Dendritic cell treated with granulocyte-macrophage colony-stimulating factor and Interleukin-4, amounts not matched to agents 40 ng/mL and 50 ng/mL, for 4 days (primary cell): ENCODE measurements around the gene NKX3-2.
"Not testable (repeated sequence)": the region's sequence is repeated elsewhere in the genome, so short reads cannot be mapped to it uniquely, and the experiment has no call there.

Experiments
- H3K27ac Mint-ChIP-seq: one replicate; pipeline ENCODE4 v1.8.0; 2022; ENCODE audit warnings: mild to moderate bottlenecking, mixed read lengths
- H3K27me3 Mint-ChIP-seq: one replicate; pipeline ENCODE4 v1.8.0; 2022; ENCODE audit warnings: mild to moderate bottlenecking, mixed read lengths
- H3K36me3 Mint-ChIP-seq: one replicate; pipeline ENCODE4 v1.8.0; 2022; ENCODE audit warnings: low read depth, mixed read lengths
- H3K4me1 Mint-ChIP-seq: one replicate; pipeline ENCODE4 v1.8.0; 2022; ENCODE audit warnings: low read depth, mixed read lengths
- H3K4me3 Mint-ChIP-seq: one replicate; pipeline ENCODE4 v1.8.0; 2022; ENCODE audit warnings: mild to moderate bottlenecking, moderate library complexity, mixed read lengths
- H3K9me3 Mint-ChIP-seq: one replicate; pipeline ENCODE4 v1.8.0; 2022; ENCODE audit warnings: mixed read lengths
- intact Hi-C: fragments of 100-400 bp; cut with micrococcal nuclease; formaldehyde crosslinking; loops from one replicate; pipeline ENCODE4 v1.15.0; 2022

Gene NKX3-2

DNA sequence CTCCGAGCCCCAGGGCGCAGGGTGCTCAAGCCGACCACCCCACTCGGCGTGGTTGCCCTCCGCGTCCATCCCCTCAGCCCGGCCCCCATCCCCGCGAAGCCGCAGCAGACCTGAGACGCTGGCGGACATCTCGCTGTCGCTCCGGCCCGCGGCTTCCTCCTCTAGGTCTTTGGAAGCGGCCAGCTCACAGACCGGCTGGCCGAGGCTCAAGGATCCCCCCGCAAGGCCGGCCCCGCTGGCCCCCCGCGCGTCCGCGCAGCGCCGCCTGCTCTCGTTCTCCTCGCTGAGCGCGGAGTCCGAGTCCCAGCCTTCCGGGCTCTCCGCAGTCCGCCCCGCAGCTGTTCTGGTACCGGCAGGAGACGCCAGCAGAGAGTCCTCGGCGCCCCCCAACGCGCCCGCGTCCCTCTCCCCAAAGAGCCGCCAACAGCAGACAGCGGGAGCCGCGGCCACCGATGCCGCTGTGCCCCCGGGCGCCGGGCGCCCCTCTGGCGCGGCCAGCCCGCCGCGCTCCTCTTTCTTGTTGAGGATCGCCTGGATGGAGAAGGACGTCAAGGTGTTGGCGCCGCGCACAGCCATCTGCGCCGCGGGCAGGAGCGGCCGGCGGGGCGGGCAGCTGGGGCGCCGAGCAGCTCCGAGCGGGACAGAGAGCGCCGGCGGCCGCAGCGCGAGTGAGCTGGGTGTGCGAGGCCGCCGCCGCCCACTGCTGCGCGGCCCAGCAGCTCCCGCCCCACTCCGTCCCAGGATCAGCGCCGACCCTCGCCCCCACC is at the start of gene NKX3-2:
TSS of gene NKX3-2 (minus strand) at position 670 of the 767 bp plus-strand sequence. CDS start at position 576, 94 bp downstream.
- peak within 1 kb of the TSS; percentile 96 for H3K4me3 Mint-ChIP-seq
- H3K36me3 Mint-ChIP-seq = peaks cover 7% of the 10 kb centered on the region
- peaks cover 73% of the 10 kb centered on the region for H3K4me1 Mint-ChIP-seq
- H3K27me3 Mint-ChIP-seq = peaks cover 92% of the 10 kb centered on the region
- intact Hi-C loops = loop anchor here (2.0 kb wide), 1 partner anchor 59 kb away; the partner anchor contains the start of gene RAB28
- peak within 1 kb of the TSS; percentile 75 for H3K27ac Mint-ChIP-seq
- no peaks in the 10 kb centered on the region for H3K9me3 Mint-ChIP-seq

- intact Hi-C loops = no loop called here
- Mint-ChIP-seq H3K4me1 (no peaks in the 10 kb centered on the region), H3K36me3 (peaks cover 90% of the 10 kb centered on the region)
Observed at GRCh38 chr4:13592220-13592619, 47.9 kb upstream of the NKX3-2 start.

GRCh38 chr4:13590766-13591165 is 46.5 kb upstream of the NKX3-2 start:
- Mint-ChIP-seq H3K4me3 (no peak overlapping the region), H3K36me3 (peaks cover 88% of the 10 kb centered on the region), H3K27ac (no peak overlapping the region), H3K9me3 (no peaks in the 10 kb centered on the region), H3K4me1 (no peaks in the 10 kb centered on the region), H3K27me3 (no peaks in the 10 kb centered on the region)
- intact Hi-C loops = no loop called here

More at GRCh38 chr4:13592220-13592619, 47.9 kb upstream of the NKX3-2 start:
- Mint-ChIP-seq H3K27me3 (no peaks in the 10 kb centered on the region), H3K27ac (no peak overlapping the region), H3K9me3 (no peaks in the 10 kb centered on the region), H3K4me3 (no peak overlapping the region)

GRCh38 chr4:13588954-13589353 is 44.6 kb upstream of the NKX3-2 start:
- H3K27me3 Mint-ChIP-seq = no peaks in the 10 kb centered on the region
- intact Hi-C loops = no loop called here
- H3K9me3 Mint-ChIP-seq = no peaks in the 10 kb centered on the region
- no peak overlapping the region for H3K27ac Mint-ChIP-seq
- H3K4me1 Mint-ChIP-seq = no peaks in the 10 kb centered on the region
- H3K4me3 Mint-ChIP-seq = no peak overlapping the region
- H3K36me3 Mint-ChIP-seq = peaks cover 88% of the 10 kb centered on the region

DNA sequence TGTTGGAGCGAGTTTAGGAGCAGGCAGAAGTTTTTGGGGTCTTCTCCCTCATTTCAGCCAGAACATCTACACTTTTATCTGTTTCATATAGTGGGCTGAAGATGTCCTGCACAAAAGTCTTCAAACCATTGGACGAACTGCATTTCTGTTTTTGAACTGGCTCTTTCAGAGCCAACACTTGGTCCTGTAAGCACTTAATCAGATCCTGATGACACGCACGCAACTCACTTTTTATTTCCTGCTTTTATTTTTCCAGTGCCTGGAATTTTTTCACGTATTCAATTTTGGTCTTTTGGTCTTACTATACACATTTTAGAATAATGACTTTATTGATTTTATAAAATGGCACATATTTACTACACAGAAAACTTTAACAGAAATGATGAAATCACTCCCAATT is 40.2 kb upstream of the NKX3-2 start:
- Mint-ChIP-seq H3K36me3 (peaks cover 93% of the 10 kb centered on the region), H3K4me1 (no peaks in the 10 kb centered on the region), H3K4me3 (no peak overlapping the region), H3K27me3 (no peaks in the 10 kb centered on the region), H3K9me3 (no peaks in the 10 kb centered on the region), H3K27ac (no peak overlapping the region)
- intact Hi-C loops = no loop called here

- intact Hi-C loops = no loop called here
- Mint-ChIP-seq H3K27me3 (no peaks in the 10 kb centered on the region), H3K27ac (no peak overlapping the region), H3K4me1 (no peaks in the 10 kb centered on the region), H3K36me3 (peaks cover 93% of the 10 kb centered on the region), H3K4me3 (no peak overlapping the region), H3K9me3 (no peaks in the 10 kb centered on the region)
Observed at GRCh38 chr4:13580036-13580435, 35.7 kb upstream of the NKX3-2 start.

DNA sequence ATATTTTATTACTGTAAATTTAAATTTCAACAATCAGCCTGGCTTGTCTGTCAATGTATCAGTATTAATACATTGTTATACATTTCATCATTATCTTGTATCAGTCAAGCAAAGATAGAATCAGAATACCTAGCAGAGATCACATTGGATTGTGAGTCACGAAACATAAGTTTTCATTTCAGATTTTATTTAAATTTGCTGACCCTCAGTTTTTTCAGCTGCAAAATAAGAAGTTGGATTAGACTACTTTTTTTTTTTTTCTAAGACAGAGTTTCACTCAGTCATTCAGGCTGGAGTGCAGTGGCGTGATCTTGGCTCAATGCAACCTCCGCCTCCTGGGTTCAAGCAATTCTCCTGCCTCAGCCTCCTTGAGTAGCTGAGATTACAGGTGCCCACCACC is 33.4 kb upstream of the NKX3-2 start:
- intact Hi-C loops = no loop called here
- H3K4me3 Mint-ChIP-seq = no peak overlapping the region
- no peak overlapping the region for H3K27ac Mint-ChIP-seq
- H3K27me3 Mint-ChIP-seq = no peaks in the 10 kb centered on the region
- no peaks in the 10 kb centered on the region for H3K4me1 Mint-ChIP-seq
- no peaks in the 10 kb centered on the region for H3K9me3 Mint-ChIP-seq
- H3K36me3 Mint-ChIP-seq = peaks cover 92% of the 10 kb centered on the region

GRCh38 chr4:13570916-13571315 is 26.6 kb upstream of the NKX3-2 start:
- no peaks in the 10 kb centered on the region for H3K27me3 Mint-ChIP-seq
- intact Hi-C loops = no loop called here
- peaks cover 95% of the 10 kb centered on the region for H3K36me3 Mint-ChIP-seq
- H3K27ac Mint-ChIP-seq = no peak overlapping the region
- H3K9me3 Mint-ChIP-seq = no peaks in the 10 kb centered on the region
- H3K4me1 Mint-ChIP-seq = no peaks in the 10 kb centered on the region
- H3K4me3 Mint-ChIP-seq = no peak overlapping the region

- Mint-ChIP-seq H3K4me1 (no peaks in the 10 kb centered on the region), H3K27ac (no peak overlapping the region), H3K27me3 (no peaks in the 10 kb centered on the region), H3K9me3 (no peaks in the 10 kb centered on the region), H3K36me3 (peaks cover 58% of the 10 kb centered on the region), H3K4me3 (no peak overlapping the region)
- intact Hi-C loops = no loop called here
Observed at GRCh38 chr4:13567125-13567524, 22.8 kb upstream of the NKX3-2 start.

- H3K27ac Mint-ChIP-seq = no peak overlapping the region
- no peaks in the 10 kb centered on the region for H3K9me3 Mint-ChIP-seq
- peaks cover 19% of the 10 kb centered on the region for H3K36me3 Mint-ChIP-seq
- H3K27me3 Mint-ChIP-seq = peaks cover 11% of the 10 kb centered on the region
- H3K4me1 Mint-ChIP-seq = peaks cover 6% of the 10 kb centered on the region
- H3K4me3 Mint-ChIP-seq = no peak overlapping the region
- intact Hi-C loops = no loop called here
Observed at GRCh38 chr4:13562876-13563275, 18.6 kb upstream of the NKX3-2 start.

DNA sequence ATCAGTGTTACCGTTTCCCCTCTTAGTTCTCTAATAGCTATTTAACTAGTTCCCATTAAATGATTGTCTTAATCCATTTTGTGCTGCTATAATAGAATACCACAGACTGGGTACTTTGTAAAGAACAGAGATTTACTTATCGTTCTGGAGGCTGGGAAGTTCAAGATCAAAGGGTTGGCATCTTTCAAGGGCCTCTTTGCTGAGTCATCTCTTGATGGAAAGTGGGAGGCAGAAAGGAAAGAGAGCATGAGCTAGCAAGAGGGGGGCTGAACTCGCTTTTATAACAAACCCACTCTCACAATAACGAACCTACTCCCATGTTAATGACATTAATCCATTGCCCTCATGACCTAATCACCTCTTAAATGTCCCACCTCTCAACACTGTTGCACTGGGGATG is 17.4 kb upstream of the NKX3-2 start:
- peaks cover 6% of the 10 kb centered on the region for H3K4me1 Mint-ChIP-seq
- peaks cover 7% of the 10 kb centered on the region for H3K36me3 Mint-ChIP-seq
- H3K4me3 Mint-ChIP-seq = no peak overlapping the region
- no peak overlapping the region for H3K27ac Mint-ChIP-seq
- H3K27me3 Mint-ChIP-seq = peaks cover 18% of the 10 kb centered on the region
- intact Hi-C loops = no loop called here
- H3K9me3 Mint-ChIP-seq = no peaks in the 10 kb centered on the region

DNA sequence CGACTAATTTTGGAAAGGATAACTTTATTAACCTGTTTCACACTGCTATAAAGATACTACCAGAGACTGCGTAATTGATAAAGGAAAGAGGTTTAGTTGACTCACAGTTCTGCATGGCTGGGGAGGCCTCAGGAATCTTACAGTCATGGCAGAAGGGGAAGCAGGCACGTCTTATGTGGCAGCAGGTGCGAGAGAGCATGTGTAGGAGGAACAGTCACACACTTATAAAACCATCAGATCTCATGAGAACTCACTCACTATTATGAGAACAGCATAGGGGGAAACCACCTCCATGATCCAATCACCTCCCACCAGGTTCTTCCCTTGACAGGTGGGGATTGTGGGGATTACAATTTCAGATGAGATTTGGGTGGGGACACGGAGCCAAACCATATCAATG is 15.8 kb upstream of the NKX3-2 start:
- H3K4me1 Mint-ChIP-seq, H3K4me3 Mint-ChIP-seq, H3K36me3 Mint-ChIP-seq, H3K27ac Mint-ChIP-seq, intact Hi-C loops, H3K9me3 Mint-ChIP-seq: not testable (repeated sequence)
- peaks cover 18% of the 10 kb centered on the region for H3K27me3 Mint-ChIP-seq

DNA sequence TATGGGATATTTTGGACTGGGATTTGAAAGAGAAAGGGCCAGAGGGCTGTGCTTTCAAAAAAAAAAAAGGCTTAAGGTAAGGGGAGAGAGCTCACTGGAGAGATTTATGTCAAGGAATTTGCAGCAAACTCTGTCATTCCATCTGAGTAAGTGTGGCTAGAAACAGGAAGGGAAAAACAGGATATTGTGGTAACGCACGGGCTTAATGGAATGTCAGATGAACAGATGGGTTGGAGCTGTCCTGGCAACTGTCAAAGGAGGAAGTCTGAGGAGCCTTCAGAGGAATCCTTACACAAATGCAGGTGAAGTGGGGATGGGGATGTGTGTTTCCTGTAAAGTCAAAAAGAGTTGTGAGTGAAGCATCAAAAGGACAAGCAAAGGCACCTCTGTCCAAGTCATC is 15.1 kb upstream of the NKX3-2 start:
- no peaks in the 10 kb centered on the region for H3K36me3 Mint-ChIP-seq
- H3K4me3 Mint-ChIP-seq = no peak overlapping the region
- H3K4me1 Mint-ChIP-seq = peaks cover 6% of the 10 kb centered on the region
- no peaks in the 10 kb centered on the region for H3K9me3 Mint-ChIP-seq
- H3K27me3 Mint-ChIP-seq = peaks cover 18% of the 10 kb centered on the region
- intact Hi-C loops = no loop called here
- no peak overlapping the region for H3K27ac Mint-ChIP-seq

DNA sequence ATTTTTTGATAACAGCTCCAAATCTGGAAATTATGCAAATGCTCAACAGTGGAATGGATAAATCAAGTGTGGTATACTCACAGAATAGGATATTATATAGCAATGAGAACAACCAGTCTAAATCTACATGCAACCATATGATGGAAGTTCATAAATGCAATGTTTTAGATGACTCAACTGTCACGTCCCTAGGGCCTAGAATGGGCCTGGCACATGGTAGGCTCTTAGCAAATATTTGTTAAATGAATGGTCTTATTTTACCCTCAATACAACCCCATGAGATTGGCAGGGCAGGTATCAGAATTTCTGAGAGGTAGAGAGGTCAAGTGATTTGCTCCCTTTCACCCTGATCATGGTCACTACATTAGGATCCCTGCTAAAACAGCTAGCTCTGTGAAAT is 14.6 kb upstream of the NKX3-2 start:
- Mint-ChIP-seq H3K27me3 (peaks cover 21% of the 10 kb centered on the region), H3K36me3 (no peaks in the 10 kb centered on the region), H3K9me3 (no peaks in the 10 kb centered on the region), H3K4me3 (no peak overlapping the region), H3K4me1 (peaks cover 6% of the 10 kb centered on the region), H3K27ac (no peak overlapping the region)
- intact Hi-C loops = no loop called here

DNA sequence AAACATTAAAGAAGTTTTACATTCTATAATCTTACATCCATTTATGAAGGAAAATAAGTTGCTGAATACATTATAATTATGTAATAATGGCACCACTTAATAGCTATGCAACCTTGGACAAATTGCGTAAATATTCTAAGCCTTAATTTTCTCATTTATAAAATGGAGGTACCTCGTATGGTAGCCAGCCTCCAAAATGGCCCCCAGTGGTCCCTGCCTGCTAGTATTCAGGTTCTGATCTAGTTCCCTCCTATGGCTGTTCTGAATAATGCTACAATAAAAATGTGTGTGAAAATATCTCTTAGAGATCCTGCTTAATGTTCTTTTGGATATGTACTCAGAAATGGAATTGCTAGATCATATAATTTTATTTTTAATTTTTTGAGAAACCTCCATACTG is 11.0 kb upstream of the NKX3-2 start:
- intact Hi-C loops = no loop called here
- no peak overlapping the region for H3K4me3 Mint-ChIP-seq
- no peak overlapping the region for H3K27ac Mint-ChIP-seq
- no peaks in the 10 kb centered on the region for H3K9me3 Mint-ChIP-seq
- no peaks in the 10 kb centered on the region for H3K36me3 Mint-ChIP-seq
- peaks cover 52% of the 10 kb centered on the region for H3K27me3 Mint-ChIP-seq
- H3K4me1 Mint-ChIP-seq = peaks cover 6% of the 10 kb centered on the region
